NT2/D1 (cell line): ENCODE results near the gene GRK4.

ENCODE experiments used
- SUZ12 ChIP-seq: IDR thresholded peaks from 2 replicates; pipeline ENCODE4 v1.6.1; 2011; ENCODE audit not compliant: insufficient read length, insufficient read depth; ENCODE audit errors: extremely low read depth
- ZNF274 ChIP-seq: IDR thresholded peaks from 2 replicates; pipeline ENCODE4 v1.6.1; 2011; ENCODE audit warnings: mild to moderate bottlenecking, low read depth, low read length

DNA sequence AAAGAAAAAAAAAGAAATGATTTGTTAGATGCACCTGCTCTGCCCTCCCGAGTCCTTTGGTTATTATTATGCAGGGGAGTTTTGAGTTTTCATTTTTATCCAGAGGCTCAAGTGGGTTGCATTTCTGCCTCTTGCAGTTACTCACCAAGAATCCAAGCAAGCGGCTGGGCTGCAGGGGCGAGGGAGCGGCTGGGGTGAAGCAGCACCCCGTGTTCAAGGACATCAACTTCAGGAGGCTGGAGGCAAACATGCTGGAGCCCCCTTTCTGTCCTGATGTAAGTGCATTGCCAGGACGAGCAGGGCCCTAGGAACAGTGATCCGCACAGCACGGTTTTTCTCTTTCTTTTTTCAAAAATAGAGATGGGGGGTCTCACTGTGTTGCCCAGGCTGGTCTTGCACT lies 71.9 kb downstream of the GRK4 start:
- TF ChIP-seq ZNF274 (no peak), SUZ12 (no peak)
